T-helper 1 cell (primary cell): ENCODE results near the gene SUSD6.
"Not testable (repeated sequence)": the region's sequence is repeated elsewhere in the genome, so short reads cannot be mapped to it uniquely, and the experiment has no call there.

Experiments
- DNase-seq, 5 donors: peaks; one replicate each; pipeline ENCODE4 v3.0.0-alpha.2; 2012 to 2020

Gene SUSD6

GRCh38 chr14:69593018-69593677 is 18.2 kb upstream of the SUSD6 start:
- DNase-seq, result no peak

- DNase-seq, result no peak
Observed at GRCh38 chr14:69594846-69595245, 16.6 kb upstream of the SUSD6 start.

- DNase-seq, result no peak
Observed at GRCh38 chr14:69595336-69595735, 16.1 kb upstream of the SUSD6 start.

- not testable (repeated sequence) for DNase-seq
Observed at GRCh38 chr14:69599431-69599830, 12.0 kb upstream of the SUSD6 start.

- no peak for DNase-seq
Observed at GRCh38 chr14:69600304-69600891, 11.0 kb upstream of the SUSD6 start.

- no peak for DNase-seq
Observed at GRCh38 chr14:69605738-69606137, 5.7 kb upstream of the SUSD6 start.

GRCh38 chr14:69606258-69607184 is 4.9 kb upstream of the SUSD6 start:
- no peak for DNase-seq

GRCh38 chr14:69610020-69610873 is 1.1 kb upstream of the SUSD6 start:
- DNase-seq, result no peak

GRCh38 chr14:69610874-69611171 is 573 bp upstream of the SUSD6 start:
- DNase-seq, result no peak

- peak; percentile 11 to 62 (median 43) for DNase-seq
Observed at GRCh38 chr14:69612014-69612782, 802 bp downstream of the SUSD6 start.

- no peak for DNase-seq
Observed at GRCh38 chr14:69612783-69613130, 1.4 kb downstream of the SUSD6 start.

GRCh38 chr14:69613312-69614073 is 2.1 kb downstream of the SUSD6 start:
- DNase-seq, result no peak

GRCh38 chr14:69614592-69614991 is 3.2 kb downstream of the SUSD6 start:
- no peak for DNase-seq

GRCh38 chr14:69615121-69615495 is 3.7 kb downstream of the SUSD6 start:
- no peak for DNase-seq

- DNase-seq, result peak in 3 of 5 donors; percentile 29 to 78 (median 35)
Observed at GRCh38 chr14:69615496-69616407, 4.4 kb downstream of the SUSD6 start.

- no peak for DNase-seq
Observed at GRCh38 chr14:69616408-69616773, 5.0 kb downstream of the SUSD6 start.

GRCh38 chr14:69617796-69618195 is 6.4 kb downstream of the SUSD6 start:
- no peak for DNase-seq

- no peak for DNase-seq
Observed at GRCh38 chr14:69619012-69619411, 7.6 kb downstream of the SUSD6 start.

- DNase-seq, result no peak
Observed at GRCh38 chr14:69620211-69620611, 8.8 kb downstream of the SUSD6 start.

- no peak for DNase-seq
Observed at GRCh38 chr14:69620981-69621380, 9.6 kb downstream of the SUSD6 start.
